ENCODE measurements around the gene KDM4B.
A peak's percentile ranks its signal among the peaks of the same experiment; 100 is the strongest.

The KDM4B gene

DNA sequence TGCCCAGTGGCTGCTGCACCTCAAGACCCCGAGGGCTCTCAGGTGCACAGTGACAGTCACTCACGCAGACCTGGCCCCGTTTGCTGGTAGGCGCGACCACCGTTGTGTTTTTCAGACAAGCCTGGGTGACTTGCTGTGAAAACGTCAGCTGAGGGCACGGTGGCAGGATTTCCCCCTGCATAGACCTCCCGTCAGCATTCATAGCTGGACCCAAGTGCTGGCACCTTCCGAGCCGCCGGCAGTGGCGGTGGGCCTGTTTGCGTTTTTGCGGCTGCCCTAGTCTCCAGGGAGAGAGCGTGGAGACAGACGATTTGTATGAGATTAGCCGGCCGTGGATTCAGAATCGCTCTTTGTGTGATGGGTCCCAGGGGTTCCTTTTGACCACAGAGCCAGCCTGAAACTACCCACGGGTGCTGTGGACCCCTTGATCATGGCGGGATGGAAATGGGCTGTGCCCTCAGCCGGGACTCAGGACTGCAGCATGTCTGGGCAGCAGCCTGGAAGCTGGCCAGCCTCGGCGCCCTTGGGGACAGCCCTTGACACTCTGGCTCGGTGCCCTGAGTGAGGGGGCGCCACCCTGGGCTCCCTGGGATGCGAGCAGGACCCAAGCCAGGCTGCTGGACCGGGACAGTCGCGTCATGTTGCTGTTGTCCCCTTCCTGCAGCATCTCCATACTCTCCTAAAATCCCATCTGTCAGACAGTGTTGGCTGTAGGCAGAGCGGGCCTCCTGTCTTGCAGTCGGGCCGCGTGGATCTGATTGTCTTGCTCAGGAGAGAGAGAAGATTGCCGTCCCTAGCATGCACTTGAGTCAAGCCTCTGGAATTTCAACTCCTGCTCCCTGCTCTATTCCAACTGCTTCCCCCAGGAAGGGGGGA is 8.6 kb downstream of the KDM4B start:
- Histone ChIP-seq H3K9me3 (ENCODE audit: control extremely low read depth in 1 of 5, control insufficient read depth in 4 of 5, insufficient read depth in 2 of 5, low read depth in 1 of 5, low read length in 4 of 5) (no peaks in the 10 kb centered on the region), H3K36me3 (ENCODE audit: control insufficient read depth in 4 of 4, insufficient read depth in 4 of 4, low read length in 3 of 4) (peaks cover 0 to 11% (median 5%) of the 10 kb centered on the region in 4 experiments), H3K27me3 (replicated peaks in 2 of 5; ENCODE audit: control insufficient read depth in 4 of 5, insufficient read depth in 5 of 5, low read length in 4 of 5) (no peaks in the 10 kb centered on the region), H3K4me3 (ENCODE audit: control insufficient read depth in 1 of 7, extremely low read depth in 1 of 7, insufficient read depth in 4 of 7, low read depth in 2 of 7, low read length in 6 of 7) (peak overlapping the region in 1 of 7 experiments; percentile 26), H3K27ac (ENCODE audit: insufficient read depth in 1 of 2, low read depth in 1 of 2, low read length in 2 of 2, poor library complexity in 1 of 2, severe bottlenecking in 2 of 2) (no peak overlapping the region), H3K4me1 (ENCODE audit: control extremely low read depth in 1 of 4, control insufficient read depth in 4 of 4, insufficient read depth in 4 of 4, low read length in 3 of 4) (peaks cover 6 to 39% (median 34%) of the 10 kb centered on the region in 4 experiments)
- 94% methylated on average over 36 of the region's 36 CpGs for WGBS (ENCODE audit: insufficient coverage)
- ChIA-PET CTCF (interaction anchor here (2.3 kb wide), 1 partner anchor 24 kb away, joined by 5 read pairs; no protein-coding TSS in a partner anchor), POLR2A (interaction anchor here (0.6 kb wide), 1 partner anchor 146 kb away, joined by 3 read pairs; the partner anchor contains the start of gene TICAM1)
- no peak for DNase-seq

GRCh38 chr19:4979211-4979807 is 10.4 kb downstream of the KDM4B start:
- Histone ChIP-seq H3K4me3 (ENCODE audit: control insufficient read depth in 1 of 7, extremely low read depth in 1 of 7, insufficient read depth in 4 of 7, low read depth in 2 of 7, low read length in 6 of 7) (no peak overlapping the region), H3K4me1 (ENCODE audit: control extremely low read depth in 1 of 4, control insufficient read depth in 4 of 4, insufficient read depth in 4 of 4, low read length in 3 of 4) (peaks cover 6 to 39% (median 34%) of the 10 kb centered on the region in 4 experiments), H3K27ac (ENCODE audit: insufficient read depth in 1 of 2, low read depth in 1 of 2, low read length in 2 of 2, poor library complexity in 1 of 2, severe bottlenecking in 2 of 2) (no peak overlapping the region), H3K27me3 (replicated peaks in 2 of 5; ENCODE audit: control insufficient read depth in 4 of 5, insufficient read depth in 5 of 5, low read length in 4 of 5) (no peaks in the 10 kb centered on the region), H3K36me3 (ENCODE audit: control insufficient read depth in 4 of 4, insufficient read depth in 4 of 4, low read length in 3 of 4) (peaks cover 0 to 15% (median 7%) of the 10 kb centered on the region in 4 experiments), H3K9me3 (ENCODE audit: control extremely low read depth in 1 of 5, control insufficient read depth in 4 of 5, insufficient read depth in 2 of 5, low read depth in 1 of 5, low read length in 4 of 5) (no peaks in the 10 kb centered on the region)
- POLR2A ChIA-PET = interaction anchor here (1.0 to 1.1 kb wide), 2 partner anchors 10 to 46 kb away, joined by 3 to 4 read pairs; partner anchors contain the start of gene KDM4B
- CTCF ChIA-PET = interaction anchor here (1.0 to 1.9 kb wide), 3 partner anchors 10 to 170 kb away, joined by 3 to 4 read pairs (median 3); partner anchors contain the start of gene KDM4B
- DNase-seq = peak in 1 of 3 donors; percentile 42
- 76% methylated on average over 7 of the region's 8 CpGs for WGBS (ENCODE audit: insufficient coverage)

- H3K4me1 ChIP-seq (ENCODE audit: control extremely low read depth in 1 of 4, control insufficient read depth in 4 of 4, insufficient read depth in 4 of 4, low read length in 3 of 4) = peaks cover 6 to 34% (median 30%) of the 10 kb centered on the region in 4 experiments
- H3K27ac ChIP-seq (ENCODE audit: insufficient read depth in 1 of 2, low read depth in 1 of 2, low read length in 2 of 2, poor library complexity in 1 of 2, severe bottlenecking in 2 of 2) = no peak overlapping the region
- CTCF ChIA-PET = interaction anchor here (0.8 to 1.9 kb wide), 2 partner anchors 9 to 11 kb away, joined by 3 to 4 read pairs; partner anchors contain the start of gene KDM4B
- POLR2A ChIA-PET = interaction anchor here (1.1 kb wide), 1 partner anchor 11 kb away, joined by 4 read pairs; the partner anchor contains the start of gene KDM4B
- H3K4me3 ChIP-seq (ENCODE audit: control insufficient read depth in 1 of 7, extremely low read depth in 1 of 7, insufficient read depth in 4 of 7, low read depth in 2 of 7, low read length in 6 of 7) = no peak overlapping the region
- no peaks in the 10 kb centered on the region for H3K9me3 ChIP-seq (ENCODE audit: control extremely low read depth in 1 of 5, control insufficient read depth in 4 of 5, insufficient read depth in 2 of 5, low read depth in 1 of 5, low read length in 4 of 5)
- no peak for DNase-seq
- peaks cover 0 to 15% (median 7%) of the 10 kb centered on the region in 4 experiments for H3K36me3 ChIP-seq (ENCODE audit: control insufficient read depth in 4 of 4, insufficient read depth in 4 of 4, low read length in 3 of 4)
- no peaks in the 10 kb centered on the region for H3K27me3 ChIP-seq (replicated peaks in 2 of 5; ENCODE audit: control insufficient read depth in 4 of 5, insufficient read depth in 5 of 5, low read length in 4 of 5)
- 100% methylated on average over 1 of the region's 3 CpGs for WGBS (ENCODE audit: insufficient coverage)
Measured at GRCh38 chr19:4980067-4980466, 11.2 kb downstream of the KDM4B start.

DNA sequence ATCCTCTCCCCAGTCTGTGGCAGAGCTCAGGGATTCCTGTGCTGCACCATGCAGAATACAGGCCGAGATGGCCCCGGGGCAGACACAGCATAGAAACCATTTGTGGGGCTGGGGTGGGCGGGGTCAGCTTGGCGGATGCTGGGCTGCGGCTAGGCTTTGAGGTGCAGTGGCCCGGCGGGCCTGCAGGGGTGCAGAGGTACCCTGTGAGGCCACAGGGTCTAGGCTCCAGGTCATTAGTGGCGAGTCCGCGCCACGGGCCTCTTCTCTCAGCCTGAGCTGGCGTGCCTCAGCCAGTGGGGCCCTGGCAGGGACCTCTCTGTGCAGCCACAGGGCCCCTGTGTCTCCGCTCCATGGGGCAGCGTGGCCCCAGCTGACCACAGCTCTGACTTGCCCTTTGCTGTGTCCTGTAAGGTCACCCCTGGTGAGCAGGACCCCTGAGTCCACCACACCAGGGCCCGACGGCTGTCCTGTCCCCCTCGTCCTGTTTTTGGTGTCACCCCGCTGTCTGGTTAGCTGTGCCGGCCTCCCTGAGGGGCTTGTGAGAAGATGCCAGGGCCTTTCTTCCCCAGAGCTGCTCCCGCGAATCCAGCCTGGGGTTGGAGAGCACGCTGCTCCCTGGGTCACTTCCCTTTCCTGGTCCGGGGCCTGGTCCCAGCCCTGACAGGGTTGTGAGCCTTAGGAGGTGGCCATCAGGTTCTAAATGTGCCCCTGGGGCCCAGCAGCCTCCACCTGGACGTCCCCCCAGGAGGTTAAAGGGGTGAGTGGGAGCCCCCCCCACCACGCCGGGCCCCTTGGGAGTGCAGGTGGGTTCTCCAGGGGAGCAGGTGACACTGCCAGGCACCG is 12.1 kb downstream of the KDM4B start:
- CTCF ChIA-PET = interaction anchor here (0.8 kb wide), 2 partner anchors 10 to 53 kb away, joined by 3 read pairs; no protein-coding TSS in a partner anchor
- Histone ChIP-seq H3K9me3 (ENCODE audit: control extremely low read depth in 1 of 5, control insufficient read depth in 4 of 5, insufficient read depth in 2 of 5, low read depth in 1 of 5, low read length in 4 of 5) (no peaks in the 10 kb centered on the region), H3K4me1 (ENCODE audit: control extremely low read depth in 1 of 4, control insufficient read depth in 4 of 4, insufficient read depth in 4 of 4, low read length in 3 of 4) (peaks cover 6 to 25% (median 24%) of the 10 kb centered on the region in 4 experiments), H3K27ac (ENCODE audit: insufficient read depth in 1 of 2, low read depth in 1 of 2, low read length in 2 of 2, poor library complexity in 1 of 2, severe bottlenecking in 2 of 2) (no peak overlapping the region), H3K27me3 (replicated peaks in 2 of 5; ENCODE audit: control insufficient read depth in 4 of 5, insufficient read depth in 5 of 5, low read length in 4 of 5) (no peaks in the 10 kb centered on the region), H3K36me3 (ENCODE audit: control insufficient read depth in 4 of 4, insufficient read depth in 4 of 4, low read length in 3 of 4) (peaks cover 0 to 15% (median 8%) of the 10 kb centered on the region in 4 experiments), H3K4me3 (ENCODE audit: control insufficient read depth in 1 of 7, extremely low read depth in 1 of 7, insufficient read depth in 4 of 7, low read depth in 2 of 7, low read length in 6 of 7) (no peak overlapping the region)
- POLR2A ChIA-PET = interaction anchor here (1.0 kb wide), 1 partner anchor 13 kb away, joined by 3 read pairs; the partner anchor contains the start of gene KDM4B
- DNase-seq = peak in 1 of 3 donors; percentile 35
- 88% methylated on average over 24 of the region's 27 CpGs for WGBS (ENCODE audit: insufficient coverage)

GRCh38 chr19:4981681-4981958 is 12.7 kb downstream of the KDM4B start:
- POLR2A ChIA-PET = interaction anchor here (1.0 kb wide), 1 partner anchor 13 kb away, joined by 3 read pairs; the partner anchor contains the start of gene KDM4B
- 100% methylated on average over 2 of the region's 3 CpGs for WGBS (ENCODE audit: insufficient coverage)
- no peaks in the 10 kb centered on the region for H3K9me3 ChIP-seq (ENCODE audit: control extremely low read depth in 1 of 5, control insufficient read depth in 4 of 5, insufficient read depth in 2 of 5, low read depth in 1 of 5, low read length in 4 of 5)
- peaks cover 5 to 19% (median 19%) of the 10 kb centered on the region in 4 experiments for H3K4me1 ChIP-seq (ENCODE audit: control extremely low read depth in 1 of 4, control insufficient read depth in 4 of 4, insufficient read depth in 4 of 4, low read length in 3 of 4)
- H3K27ac ChIP-seq (ENCODE audit: insufficient read depth in 1 of 2, low read depth in 1 of 2, low read length in 2 of 2, poor library complexity in 1 of 2, severe bottlenecking in 2 of 2) = no peak overlapping the region
- CTCF ChIA-PET = no interaction called here
- H3K27me3 ChIP-seq (replicated peaks in 2 of 5; ENCODE audit: control insufficient read depth in 4 of 5, insufficient read depth in 5 of 5, low read length in 4 of 5) = no peaks in the 10 kb centered on the region
- H3K36me3 ChIP-seq (ENCODE audit: control insufficient read depth in 4 of 4, insufficient read depth in 4 of 4, low read length in 3 of 4) = peaks cover 0 to 16% (median 9%) of the 10 kb centered on the region in 4 experiments
- no peak overlapping the region for H3K4me3 ChIP-seq (ENCODE audit: control insufficient read depth in 1 of 7, extremely low read depth in 1 of 7, insufficient read depth in 4 of 7, low read depth in 2 of 7, low read length in 6 of 7)
- no peak for DNase-seq

GRCh38 chr19:4983346-4984105 is 14.6 kb downstream of the KDM4B start:
- Histone ChIP-seq H3K4me3 (ENCODE audit: control insufficient read depth in 1 of 7, extremely low read depth in 1 of 7, insufficient read depth in 4 of 7, low read depth in 2 of 7, low read length in 6 of 7) (no peak overlapping the region), H3K4me1 (ENCODE audit: control extremely low read depth in 1 of 4, control insufficient read depth in 4 of 4, insufficient read depth in 4 of 4, low read length in 3 of 4) (peaks cover 0 to 17% (median 10%) of the 10 kb centered on the region in 4 experiments), H3K36me3 (ENCODE audit: control insufficient read depth in 4 of 4, insufficient read depth in 4 of 4, low read length in 3 of 4) (peaks cover 0 to 6% (median 4%) of the 10 kb centered on the region in 4 experiments), H3K27ac (ENCODE audit: insufficient read depth in 1 of 2, low read depth in 1 of 2, low read length in 2 of 2, poor library complexity in 1 of 2, severe bottlenecking in 2 of 2) (no peak overlapping the region), H3K27me3 (replicated peaks in 2 of 5; ENCODE audit: control insufficient read depth in 4 of 5, insufficient read depth in 5 of 5, low read length in 4 of 5) (no peaks in the 10 kb centered on the region), H3K9me3 (ENCODE audit: control extremely low read depth in 1 of 5, control insufficient read depth in 4 of 5, insufficient read depth in 2 of 5, low read depth in 1 of 5, low read length in 4 of 5) (no peaks in the 10 kb centered on the region)
- ChIA-PET POLR2A (interaction anchor here (0.8 kb wide), 1 partner anchor 11 kb away, joined by 3 read pairs; no protein-coding TSS in a partner anchor), CTCF (interaction anchor here (0.7 kb wide), 1 partner anchor 18 kb away, joined by 4 read pairs; no protein-coding TSS in a partner anchor)
- 96% methylated on average over 17 of the region's 23 CpGs for WGBS (ENCODE audit: insufficient coverage)
- DNase-seq = no peak

Data from common myeloid progenitor, CD34-positive (primary cell).